HG02885 (cell line): ENCODE results near the gene H1-8.

ENCODE experiments used
- ATAC-seq: cut with Tn5 transposase; IDR thresholded peaks from one replicate; pipeline ENCODE4 v1.9.1; 2021; ENCODE audit warnings: mild to moderate bottlenecking; ENCODE audit not compliant: unreplicated experiment, poor library complexity

H1-8 gene

DNA sequence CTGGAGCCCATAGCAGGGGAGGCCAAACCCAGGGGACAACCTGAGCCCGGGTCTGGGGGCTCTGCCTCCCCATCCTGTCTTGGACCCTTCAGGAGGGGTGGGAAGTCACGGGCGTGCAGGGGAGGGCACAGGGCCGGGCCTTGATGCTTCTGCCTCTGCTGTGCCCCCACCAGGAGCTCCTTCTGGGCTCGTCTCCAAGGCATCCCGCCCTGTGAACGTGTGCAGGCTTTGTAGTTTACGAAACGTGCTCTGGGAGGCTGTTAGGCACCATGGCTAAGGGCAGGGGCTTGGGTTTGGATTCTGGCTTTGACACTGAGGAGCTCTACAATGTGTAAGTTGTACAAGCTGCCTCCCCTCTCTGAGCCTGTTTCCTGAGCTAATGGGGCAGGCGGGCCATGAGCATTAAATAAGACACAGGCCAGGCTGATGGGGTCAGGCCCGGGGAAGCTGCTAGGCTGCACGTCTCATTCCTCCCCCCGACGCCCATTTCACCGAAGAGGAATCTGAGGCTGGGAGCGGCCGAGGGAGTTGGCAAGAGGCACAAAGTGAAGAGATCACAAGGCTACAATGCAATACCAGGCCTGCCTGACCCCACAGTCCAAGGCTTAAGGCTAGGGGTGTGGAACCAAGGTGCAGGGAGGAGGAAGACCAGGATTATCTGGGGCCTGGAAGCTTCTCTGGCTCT is 43.9 kb downstream of the H1-8 start:
- ATAC-seq = no peak

GRCh38 chr3:129587566-129588210 is 44.7 kb downstream of the H1-8 start:
- no peak for ATAC-seq

DNA sequence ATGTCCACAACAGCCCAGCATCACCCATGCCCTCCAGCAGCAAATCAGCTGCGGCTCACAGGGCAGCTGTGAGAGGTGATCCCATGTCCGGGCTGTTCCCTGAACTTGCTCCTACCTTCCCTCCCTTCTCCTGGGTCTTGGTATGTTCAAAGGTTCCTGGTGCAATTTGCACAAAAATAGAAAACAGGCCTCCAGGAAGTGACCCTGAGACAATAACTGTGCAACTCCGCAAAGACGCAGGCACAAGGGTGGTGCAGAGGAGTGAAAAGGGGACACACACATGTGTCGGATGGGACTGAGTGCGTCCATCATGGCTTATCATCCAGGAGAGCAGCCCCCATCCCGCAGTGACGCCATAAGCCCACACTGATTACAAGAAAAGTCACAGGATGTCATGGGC is 47.2 kb downstream of the H1-8 start:
- ATAC-seq = no peak

DNA sequence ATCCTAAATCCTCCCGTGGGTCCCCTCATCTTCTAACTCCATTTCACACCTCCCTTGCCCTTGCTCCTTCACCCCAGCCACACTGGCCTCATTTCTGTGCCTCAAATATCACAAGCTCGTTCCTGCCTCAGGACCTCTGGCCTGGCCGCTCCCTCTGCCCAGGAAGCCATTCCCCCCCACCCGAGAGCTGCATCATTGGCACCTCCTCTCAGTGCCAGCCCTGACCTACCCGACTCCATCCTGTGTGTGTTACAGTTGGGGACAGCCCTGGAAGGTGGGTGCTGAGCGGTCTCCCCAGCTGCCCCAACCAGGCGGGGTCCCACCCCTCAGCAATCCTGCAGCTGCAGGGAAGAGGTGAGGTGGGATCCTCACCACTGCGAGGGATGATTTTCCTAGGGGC is 49.0 kb downstream of the H1-8 start:
- ATAC-seq = no peak

- ATAC-seq = no peak
Measured at GRCh38 chr3:129592381-129593131, 49.6 kb downstream of the H1-8 start.

GRCh38 chr3:129593230-129593594 is 50.2 kb downstream of the H1-8 start:
- no peak for ATAC-seq

GRCh38 chr3:129593595-129594339 is 50.8 kb downstream of the H1-8 start:
- no peak for ATAC-seq

GRCh38 chr3:129594409-129594808 is 51.4 kb downstream of the H1-8 start:
- no peak for ATAC-seq

DNA sequence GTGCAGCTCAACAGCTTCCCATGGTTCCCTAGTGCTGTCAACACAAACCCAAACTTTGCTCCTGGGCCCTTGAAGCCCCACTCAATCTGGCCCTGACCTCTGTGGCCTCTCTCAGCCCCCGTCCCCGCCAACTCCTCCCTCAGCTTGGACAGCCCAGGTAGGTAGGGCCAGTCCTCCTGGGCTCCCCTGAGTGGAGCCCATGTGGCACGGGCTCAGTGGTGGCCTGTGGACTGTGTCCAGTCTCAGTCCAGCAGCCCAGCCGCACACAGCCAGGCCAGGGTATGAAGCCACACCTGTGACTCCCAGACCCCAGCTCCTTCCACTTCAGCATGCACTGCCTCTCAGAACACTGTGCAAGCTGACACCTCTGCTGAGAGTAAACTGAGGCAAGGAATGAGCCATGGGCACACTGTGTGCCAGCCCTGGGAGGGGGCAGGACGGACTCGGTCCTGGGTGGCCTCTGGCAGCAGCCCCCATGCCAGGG is 52.0 kb downstream of the H1-8 start:
- no peak for ATAC-seq

- no peak for ATAC-seq
Measured at GRCh38 chr3:129595544-129596193, 52.7 kb downstream of the H1-8 start.

DNA sequence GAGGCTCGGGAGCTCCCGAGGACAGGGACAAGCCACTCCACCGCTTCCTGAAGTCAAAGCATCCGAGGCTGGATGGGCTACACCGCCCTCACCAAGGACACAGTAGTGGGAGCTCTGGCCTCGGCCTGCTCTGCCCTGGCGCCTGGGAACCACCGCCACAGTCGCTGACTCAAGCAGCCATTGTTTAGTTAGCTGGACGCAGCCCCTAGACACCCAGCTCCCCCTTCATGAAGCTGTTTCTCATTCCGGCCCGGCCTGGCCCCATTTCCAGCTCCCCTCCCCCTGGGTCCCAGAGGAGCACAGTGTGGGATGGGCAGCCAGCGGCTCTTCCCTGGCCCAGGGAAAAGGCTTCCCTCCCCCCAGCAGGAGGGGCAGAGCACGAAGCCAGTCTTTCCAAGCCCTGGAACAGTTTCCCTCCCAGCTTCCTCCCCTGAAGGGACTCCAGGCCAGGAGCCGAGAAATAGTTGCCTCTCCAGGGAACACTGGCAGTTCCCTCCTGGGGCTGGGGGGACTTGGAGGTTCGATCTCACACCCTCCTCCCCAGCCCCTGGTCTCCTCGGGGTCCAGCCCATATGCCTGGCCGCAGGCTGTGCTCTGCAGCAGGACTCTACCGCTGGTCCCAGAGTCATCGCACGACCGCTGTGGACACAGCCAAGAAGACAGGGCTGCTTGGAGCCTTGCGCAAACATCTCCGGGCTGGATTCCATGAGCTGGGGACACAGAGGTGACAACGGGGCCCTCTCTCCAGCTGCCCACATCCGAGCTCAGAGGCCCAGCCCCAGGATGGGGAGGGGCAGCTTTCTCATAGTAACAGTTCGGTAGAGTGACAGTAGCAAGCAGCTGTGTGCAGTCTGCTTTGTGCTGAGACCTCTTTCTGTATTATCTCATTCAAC is 53.5 kb downstream of the H1-8 start:
- ATAC-seq = no peak

- no peak for ATAC-seq
Measured at GRCh38 chr3:129597087-129597999, 54.4 kb downstream of the H1-8 start.

GRCh38 chr3:129598000-129598381 is 55.0 kb downstream of the H1-8 start:
- ATAC-seq = no peak

DNA sequence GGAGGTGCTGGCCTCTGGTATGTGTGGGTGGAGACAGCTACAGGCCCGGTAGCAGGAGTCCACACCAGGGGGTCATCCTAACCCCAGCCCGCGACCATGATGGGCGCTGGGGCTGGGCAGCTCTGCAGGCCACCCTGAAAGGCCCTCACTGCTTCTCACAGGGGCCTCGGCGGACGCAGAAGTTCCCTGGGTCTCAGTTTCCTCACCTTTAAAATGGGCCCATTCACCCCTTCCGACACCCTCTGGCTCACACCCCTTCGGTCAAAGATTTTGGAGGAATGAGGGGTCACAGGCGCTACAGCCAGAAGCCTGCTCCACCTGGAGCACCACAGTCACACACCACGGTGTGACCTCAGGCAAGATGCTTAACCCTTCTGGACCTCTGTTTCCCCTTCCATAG is 55.5 kb downstream of the H1-8 start:
- ATAC-seq = no peak

- ATAC-seq = no peak
Measured at GRCh38 chr3:129599073-129599472, 56.1 kb downstream of the H1-8 start.

GRCh38 chr3:129599607-129600006 is 56.6 kb downstream of the H1-8 start:
- no peak for ATAC-seq

- ATAC-seq = no peak
Measured at GRCh38 chr3:129600348-129600747, 57.4 kb downstream of the H1-8 start.
